ENCODE measurements around the gene ZXDA. TPM values are rescaled to one million over a fixed set of nuclear protein-coding genes. Genes with fewer than 3 reads are reported as not detected.

The ZXDA gene
- total RNA-seq, 2 donors from 2014 or later = 1.9 TPM; not detected in 1

DNA sequence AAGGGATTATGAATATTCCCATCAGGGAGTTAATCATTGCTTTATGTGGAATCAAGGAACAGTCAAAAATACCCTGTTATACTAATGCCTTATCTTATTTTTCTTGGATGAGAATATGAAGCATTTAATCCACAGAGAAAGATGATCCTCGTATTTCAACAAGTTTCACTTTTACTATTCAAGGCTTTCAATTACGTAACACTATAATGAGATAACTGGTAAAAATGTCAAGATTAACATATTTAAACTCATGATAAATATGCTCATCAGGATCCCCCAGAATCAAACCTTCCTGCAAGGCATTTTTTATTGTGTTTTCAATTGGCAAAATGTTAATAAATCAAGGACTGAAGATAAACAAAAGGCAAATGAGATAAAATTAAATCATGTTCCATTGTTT is 5.1 kb downstream of the ZXDA start:
- H3K27me3 Mint-ChIP-seq (ENCODE audit: insufficient read depth) = no peaks in the 10 kb centered on the region
- no peaks in the 10 kb centered on the region for H3K4me1 ChIP-seq (ENCODE audit: control insufficient read depth, insufficient read depth, low read length)
- WGBS, 2 experiments (ENCODE audit: insufficient coverage in 1 of 2, insufficient read length in 1 of 2) = no CpG with 5 or more reads among the region's 2 CpGs
- DNase-seq = no peak
- no peaks in the 10 kb centered on the region for H3K4me1 Mint-ChIP-seq
- H3K9ac ChIP-seq (ENCODE audit: extremely low read depth, low read length, poor library complexity, severe bottlenecking) = no peak overlapping the region
- peaks cover 8% of the 10 kb centered on the region for H3K9me3 ChIP-seq (ENCODE audit: control insufficient read depth, low read length)
- no peak overlapping the region for H3K4me3 ChIP-seq (ENCODE audit: low read length)
- no peaks in the 10 kb centered on the region for H3K36me3 Mint-ChIP-seq (ENCODE audit: low read depth)
- H3K9me3 Mint-ChIP-seq = peaks cover 15% of the 10 kb centered on the region
- H3K27ac ChIP-seq (ENCODE audit: low read depth, low read length) = no peak overlapping the region
- no peak overlapping the region for H3K27ac Mint-ChIP-seq
- H3K4me3 Mint-ChIP-seq = no peak overlapping the region
- no peaks in the 10 kb centered on the region for H3K36me3 ChIP-seq (ENCODE audit: control insufficient read depth, insufficient read depth, low read length)
- TF ChIP-seq, protein P1, sequence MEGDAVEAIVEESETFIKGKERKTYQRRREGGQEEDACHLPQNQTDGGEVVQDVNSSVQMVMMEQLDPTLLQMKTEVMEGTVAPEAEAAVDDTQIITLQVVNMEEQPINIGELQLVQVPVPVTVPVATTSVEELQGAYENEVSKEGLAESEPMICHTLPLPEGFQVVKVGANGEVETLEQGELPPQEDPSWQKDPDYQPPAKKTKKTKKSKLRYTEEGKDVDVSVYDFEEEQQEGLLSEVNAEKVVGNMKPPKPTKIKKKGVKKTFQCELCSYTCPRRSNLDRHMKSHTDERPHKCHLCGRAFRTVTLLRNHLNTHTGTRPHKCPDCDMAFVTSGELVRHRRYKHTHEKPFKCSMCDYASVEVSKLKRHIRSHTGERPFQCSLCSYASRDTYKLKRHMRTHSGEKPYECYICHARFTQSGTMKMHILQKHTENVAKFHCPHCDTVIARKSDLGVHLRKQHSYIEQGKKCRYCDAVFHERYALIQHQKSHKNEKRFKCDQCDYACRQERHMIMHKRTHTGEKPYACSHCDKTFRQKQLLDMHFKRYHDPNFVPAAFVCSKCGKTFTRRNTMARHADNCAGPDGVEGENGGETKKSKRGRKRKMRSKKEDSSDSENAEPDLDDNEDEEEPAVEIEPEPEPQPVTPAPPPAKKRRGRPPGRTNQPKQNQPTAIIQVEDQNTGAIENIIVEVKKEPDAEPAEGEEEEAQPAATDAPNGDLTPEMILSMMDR (conservative IDR thresholded peaks at IDR 0.05) = no peak
- no peaks in the 10 kb centered on the region for H3K27me3 ChIP-seq (ENCODE audit: control insufficient read depth, insufficient read depth, low read length, poor library complexity, severe bottlenecking)

DNA sequence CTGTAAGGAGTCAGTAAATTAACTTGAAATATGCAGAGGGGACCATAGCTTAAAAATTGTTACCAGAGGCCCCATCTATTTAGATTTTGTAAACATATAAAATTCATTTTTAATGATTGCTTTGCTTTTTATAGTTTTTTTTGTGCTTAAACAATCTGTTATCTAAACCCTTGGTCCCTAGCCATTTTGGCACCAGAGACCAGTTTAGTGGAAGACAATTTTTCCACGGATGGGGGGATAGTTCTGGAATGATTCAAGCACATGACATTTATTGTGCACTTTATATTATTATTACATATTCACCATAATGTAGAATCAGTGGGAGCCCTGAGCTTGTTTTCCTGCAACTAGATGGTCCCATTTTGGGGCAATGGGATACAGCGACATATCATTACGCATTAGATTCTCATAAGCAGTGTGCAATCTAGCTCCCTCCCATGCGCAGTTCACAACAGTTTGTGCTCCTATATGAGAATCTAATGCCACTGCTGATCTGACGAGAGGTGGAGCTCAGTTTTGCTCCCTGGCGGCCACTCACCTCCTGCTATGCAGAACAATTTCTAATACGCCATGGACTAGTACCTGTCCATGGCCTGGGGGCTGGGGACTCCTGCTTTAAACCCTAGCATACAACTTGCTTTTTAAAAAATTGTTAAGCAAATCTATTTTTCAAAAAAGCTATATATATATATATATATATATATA is 5.9 kb downstream of the ZXDA start:
- DNase-seq = no peak
- no peak overlapping the region for H3K4me3 ChIP-seq (ENCODE audit: low read length)
- H3K9ac ChIP-seq (ENCODE audit: extremely low read depth, low read length, poor library complexity, severe bottlenecking) = no peak overlapping the region
- 88% methylated on average over 6 of the region's 7 CpGs; no CpG with 5 or more reads in 1 of the 2 experiments for WGBS, 2 experiments (ENCODE audit: insufficient coverage in 1 of 2, insufficient read length in 1 of 2)
- no peak overlapping the region for H3K27ac ChIP-seq (ENCODE audit: low read depth, low read length)
- TF ChIP-seq, protein P1 (conservative IDR thresholded peaks at IDR 0.05) = no peak
- H3K4me3 Mint-ChIP-seq = no peak overlapping the region
- no peak overlapping the region for H3K27ac Mint-ChIP-seq
- H3K9me3 ChIP-seq (ENCODE audit: control insufficient read depth, low read length) = peaks cover 8% of the 10 kb centered on the region
- H3K9me3 Mint-ChIP-seq = peaks cover 15% of the 10 kb centered on the region
- H3K27me3 Mint-ChIP-seq (ENCODE audit: insufficient read depth) = no peaks in the 10 kb centered on the region
- no peaks in the 10 kb centered on the region for H3K4me1 Mint-ChIP-seq
- no peaks in the 10 kb centered on the region for H3K4me1 ChIP-seq (ENCODE audit: control insufficient read depth, insufficient read depth, low read length)
- no peaks in the 10 kb centered on the region for H3K36me3 Mint-ChIP-seq (ENCODE audit: low read depth)
- H3K36me3 ChIP-seq (ENCODE audit: control insufficient read depth, insufficient read depth, low read length) = no peaks in the 10 kb centered on the region
- H3K27me3 ChIP-seq (ENCODE audit: control insufficient read depth, insufficient read depth, low read length, poor library complexity, severe bottlenecking) = no peaks in the 10 kb centered on the region

GRCh38 chrX:57902633-57903032 is 7.6 kb downstream of the ZXDA start:
- Histone ChIP-seq H3K36me3 (ENCODE audit: control insufficient read depth, insufficient read depth, low read length) (no peaks in the 10 kb centered on the region), H3K27ac (ENCODE audit: low read depth, low read length) (no peak overlapping the region), H3K9ac (ENCODE audit: extremely low read depth, low read length, poor library complexity, severe bottlenecking) (no peak overlapping the region), H3K4me3 (ENCODE audit: low read length) (no peak overlapping the region), H3K27me3 (ENCODE audit: control insufficient read depth, insufficient read depth, low read length, poor library complexity, severe bottlenecking) (no peaks in the 10 kb centered on the region), H3K9me3 (ENCODE audit: control insufficient read depth, low read length) (peaks cover 8% of the 10 kb centered on the region), H3K4me1 (ENCODE audit: control insufficient read depth, insufficient read depth, low read length) (no peaks in the 10 kb centered on the region)
- Mint-ChIP-seq H3K9me3 (peaks cover 13% of the 10 kb centered on the region), H3K36me3 (ENCODE audit: low read depth) (no peaks in the 10 kb centered on the region), H3K27ac (no peak overlapping the region), H3K4me3 (no peak overlapping the region), H3K27me3 (ENCODE audit: insufficient read depth) (no peaks in the 10 kb centered on the region), H3K4me1 (no peaks in the 10 kb centered on the region)
- no peak for DNase-seq
- TF ChIP-seq, protein P1 (conservative IDR thresholded peaks at IDR 0.05) = no peak
- WGBS, 2 experiments (ENCODE audit: insufficient coverage in 1 of 2, insufficient read length in 1 of 2) = 71% methylated on average over 1 of the region's 2 CpGs; no CpG with 5 or more reads in 1 of the 2 experiments

All from endodermal cell (in vitro differentiated cells).